HG03175 (cell line): Measurements from ENCODE around the gene CAMKMT.

Experiments used
- ATAC-seq: cut with Tn5 transposase; IDR thresholded peaks from one replicate; pipeline ENCODE4 v1.9.1; 2021; ENCODE audit warnings: mild to moderate bottlenecking, moderate library complexity; ENCODE audit not compliant: unreplicated experiment

Gene CAMKMT

GRCh38 chr2:44547718-44548117 lies 186.0 kb downstream of the CAMKMT start:
- ATAC-seq = no peak

DNA sequence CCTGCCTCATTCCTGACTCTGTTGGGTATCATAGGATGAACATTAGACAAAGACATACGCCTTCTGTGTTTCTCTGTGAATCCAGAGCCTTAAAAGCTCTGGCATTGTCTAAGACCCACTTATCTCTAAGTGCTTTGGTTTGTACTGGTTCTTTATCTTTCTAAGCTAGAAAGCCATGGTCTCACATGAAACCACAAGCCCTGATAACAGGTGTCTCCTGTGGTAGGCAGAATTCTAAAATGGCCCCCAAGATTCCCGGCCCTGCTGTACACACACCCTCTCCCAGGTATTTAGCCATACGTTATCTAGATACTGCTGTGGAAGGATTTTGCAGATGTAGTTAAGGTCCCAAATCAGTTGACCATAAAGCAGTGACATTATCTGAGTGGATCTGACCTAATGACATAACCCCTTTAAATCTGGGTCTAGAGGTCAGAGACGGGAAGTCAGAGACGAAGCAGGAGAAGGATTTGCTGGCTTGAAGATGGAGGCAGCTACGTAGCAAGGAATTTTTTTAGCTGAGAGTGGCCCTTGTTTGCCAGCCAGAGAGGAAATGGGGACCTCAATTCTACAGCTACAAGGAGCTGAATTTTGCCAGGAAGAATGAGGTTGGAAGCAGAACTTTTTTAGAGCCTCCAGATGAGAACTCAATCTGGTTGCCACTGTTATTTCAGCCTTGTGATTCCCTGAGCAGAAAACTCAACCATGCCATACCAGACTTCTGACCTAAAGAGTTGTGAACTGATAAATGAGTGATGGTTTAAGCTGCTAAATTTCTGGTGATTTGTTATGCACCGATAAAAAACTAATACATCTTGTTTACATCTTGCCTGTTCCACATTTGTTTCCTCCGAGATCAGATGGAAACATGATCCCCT lies 186.7 kb downstream of the CAMKMT start:
- ATAC-seq = no peak

DNA sequence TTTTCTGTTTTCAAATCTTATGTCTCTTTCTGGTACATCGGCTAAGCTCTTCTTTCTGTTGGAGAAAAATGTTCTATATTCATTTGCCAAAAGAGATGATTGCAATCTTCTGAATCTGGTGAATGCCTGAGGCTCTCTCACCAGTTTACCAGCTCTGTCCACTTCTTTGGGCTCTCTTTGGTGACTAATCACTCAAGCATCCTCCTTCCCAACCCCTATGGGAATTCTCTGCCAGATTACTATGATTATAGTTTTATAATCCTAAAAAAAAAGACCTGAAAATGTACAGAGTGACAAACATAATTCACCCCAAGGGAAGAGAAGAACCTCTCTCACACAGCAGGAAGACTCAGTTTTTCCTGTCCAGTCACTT lies 187.3 kb downstream of the CAMKMT start:
- ATAC-seq = no peak

- no peak for ATAC-seq
Observed at GRCh38 chr2:44549856-44550255, 188.1 kb downstream of the CAMKMT start.

DNA sequence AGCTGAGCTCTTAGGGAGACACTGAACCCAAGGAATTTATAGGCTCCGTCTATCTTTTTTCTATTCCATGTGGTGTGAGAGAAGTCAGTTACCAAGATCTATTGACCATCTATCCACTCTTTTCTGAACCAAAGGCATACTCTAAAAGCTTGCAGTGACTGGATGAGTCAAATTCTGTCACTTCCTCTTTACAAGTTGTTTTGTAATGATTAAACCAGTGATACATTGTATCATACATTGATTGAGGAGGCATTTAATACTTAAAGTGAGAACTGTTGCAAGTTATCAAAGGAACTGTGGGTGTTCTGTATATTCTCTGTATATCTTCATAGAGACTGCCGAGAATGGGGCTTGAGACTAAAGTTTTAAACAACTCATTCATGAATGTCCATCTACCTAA lies 188.8 kb downstream of the CAMKMT start:
- ATAC-seq = peak; percentile 70

GRCh38 chr2:44551497-44551896 lies 189.8 kb downstream of the CAMKMT start:
- ATAC-seq = no peak

- ATAC-seq = no peak
Observed at GRCh38 chr2:44553456-44553855, 191.7 kb downstream of the CAMKMT start.

DNA sequence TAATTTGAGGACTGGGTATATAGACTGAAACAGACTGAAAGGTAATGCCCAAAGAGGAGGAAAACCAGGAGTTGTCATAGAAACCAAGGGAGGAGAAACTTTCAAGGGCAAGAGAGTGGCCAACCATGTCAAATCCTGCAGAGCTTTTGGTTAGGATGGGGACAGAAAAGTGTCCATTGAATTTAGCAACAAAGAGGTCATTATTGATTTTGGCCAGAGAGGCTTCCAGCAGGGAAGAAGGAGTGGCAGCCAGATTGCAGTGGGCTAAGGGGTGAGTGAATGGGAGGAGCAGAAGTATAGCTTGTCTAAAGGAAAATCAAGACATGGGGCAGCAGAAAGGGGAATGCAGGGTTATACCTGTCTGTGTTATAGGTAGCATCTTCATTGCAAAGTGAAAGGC lies 194.0 kb downstream of the CAMKMT start:
- no peak for ATAC-seq

- no peak for ATAC-seq
Observed at GRCh38 chr2:44559108-44559507, 197.4 kb downstream of the CAMKMT start.

DNA sequence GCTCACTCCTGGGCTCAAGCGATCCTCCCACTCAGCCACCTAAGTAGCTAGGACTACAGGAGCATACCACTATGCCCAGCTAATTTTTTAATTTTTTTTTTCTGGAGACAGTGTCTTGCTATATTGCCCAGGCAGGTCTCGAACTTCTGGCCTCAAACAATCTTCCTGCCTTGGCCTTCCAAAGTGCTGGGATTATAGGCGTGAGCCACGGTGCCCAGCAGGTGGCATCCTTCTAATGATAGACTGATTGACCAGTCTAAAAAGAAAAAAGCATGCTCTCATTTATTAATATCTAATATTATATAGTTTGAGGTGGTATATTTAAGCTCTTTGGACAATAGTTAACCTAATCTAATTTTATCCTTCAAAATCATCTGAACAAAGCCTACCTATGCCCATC lies 198.6 kb downstream of the CAMKMT start:
- no peak for ATAC-seq

DNA sequence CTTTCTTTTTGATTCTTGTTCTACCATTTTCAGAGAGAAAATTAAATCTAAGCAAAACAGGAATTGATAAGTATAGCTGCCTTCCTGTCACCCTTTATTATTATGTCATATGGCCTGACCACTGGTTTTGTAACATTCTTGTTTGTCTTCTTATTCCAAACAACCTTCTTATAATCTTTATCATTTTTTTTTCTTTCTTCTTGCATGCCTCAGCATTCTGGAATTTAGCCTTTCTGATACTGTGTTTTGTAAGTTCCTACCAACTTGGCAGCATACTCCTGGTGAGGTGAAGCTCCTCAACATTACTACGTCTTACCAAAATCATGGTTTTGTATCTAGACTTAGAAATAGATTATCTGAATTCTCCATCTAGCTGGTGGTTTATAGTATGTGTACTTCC lies 199.2 kb downstream of the CAMKMT start:
- ATAC-seq = no peak

DNA sequence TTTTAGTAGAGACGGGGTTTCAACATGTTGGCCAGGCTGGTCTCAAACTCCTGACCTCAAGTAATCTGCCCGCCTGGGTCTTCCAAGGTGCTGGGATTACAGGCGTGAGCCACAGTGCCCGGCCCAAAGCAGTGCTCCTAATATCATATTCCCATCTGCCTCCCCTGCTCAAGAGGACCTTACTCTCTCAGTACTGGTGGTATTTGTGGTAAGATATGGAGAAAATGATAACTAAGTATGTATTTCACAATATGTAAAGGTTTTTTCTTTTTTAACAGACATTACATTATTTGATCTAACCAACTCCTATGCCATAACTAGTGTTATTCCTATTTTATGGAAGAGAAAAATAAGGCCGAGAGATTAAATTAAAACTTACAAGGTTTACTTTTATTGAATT lies 201.0 kb downstream of the CAMKMT start:
- no peak for ATAC-seq

- ATAC-seq = no peak
Observed at GRCh38 chr2:44564752-44565151, 203.0 kb downstream of the CAMKMT start.

DNA sequence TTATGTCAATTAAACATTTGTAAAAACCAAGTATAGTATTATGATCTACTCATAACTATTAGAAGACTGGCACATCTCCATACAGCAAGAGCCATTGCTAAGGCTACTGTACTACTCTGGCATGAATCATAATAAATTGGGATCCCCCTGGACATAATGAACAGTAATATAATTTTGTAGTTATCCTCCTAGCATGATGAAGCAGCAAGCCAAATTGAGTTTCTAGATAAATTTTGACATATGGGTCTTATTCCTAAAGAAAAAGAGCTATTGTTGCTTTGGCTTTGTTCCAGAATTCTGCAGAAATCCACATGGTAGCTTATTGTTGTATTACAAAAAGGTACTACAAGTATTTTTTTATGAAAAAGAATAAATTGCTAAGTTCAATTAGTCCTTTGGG lies 204.3 kb downstream of the CAMKMT start:
- ATAC-seq = no peak

- ATAC-seq = no peak
Observed at GRCh38 chr2:44569491-44569890, 207.7 kb downstream of the CAMKMT start.

DNA sequence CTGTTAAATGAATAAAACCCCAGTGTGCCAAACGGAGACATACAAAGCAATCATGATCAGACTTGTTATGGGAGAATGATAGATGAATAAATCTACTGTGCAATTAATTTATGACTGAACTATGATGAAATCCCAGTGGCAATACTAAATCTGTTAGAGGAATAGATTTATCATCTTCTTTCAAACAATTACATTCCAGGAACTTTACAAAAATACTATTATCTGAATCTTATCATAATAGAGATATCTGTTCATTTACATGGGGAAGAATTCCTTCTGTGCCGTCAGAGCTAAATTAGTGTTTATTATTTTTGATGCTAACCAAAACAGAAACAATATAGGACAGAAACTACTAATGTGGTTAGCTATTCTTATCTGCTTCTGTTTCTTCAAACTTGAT lies 208.5 kb downstream of the CAMKMT start:
- no peak for ATAC-seq

DNA sequence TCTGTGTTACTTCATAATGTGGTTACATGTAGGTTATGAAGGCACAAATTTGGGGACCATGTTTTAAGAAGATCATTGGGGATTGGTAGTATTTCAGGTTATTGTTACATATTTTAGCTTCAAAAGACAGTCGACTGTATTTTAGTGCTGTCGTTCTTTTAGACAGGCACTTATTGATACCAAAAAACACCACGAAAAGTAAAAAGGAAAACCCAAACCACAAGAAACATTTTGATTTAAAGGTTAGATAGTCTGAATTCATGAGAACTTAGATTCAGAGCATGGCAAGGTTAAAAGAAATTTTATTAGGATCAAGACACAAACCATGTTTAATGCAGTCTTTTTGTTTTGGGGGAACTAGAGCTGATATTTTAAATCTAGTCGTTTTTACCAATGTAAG lies 209.0 kb downstream of the CAMKMT start:
- ATAC-seq = no peak

DNA sequence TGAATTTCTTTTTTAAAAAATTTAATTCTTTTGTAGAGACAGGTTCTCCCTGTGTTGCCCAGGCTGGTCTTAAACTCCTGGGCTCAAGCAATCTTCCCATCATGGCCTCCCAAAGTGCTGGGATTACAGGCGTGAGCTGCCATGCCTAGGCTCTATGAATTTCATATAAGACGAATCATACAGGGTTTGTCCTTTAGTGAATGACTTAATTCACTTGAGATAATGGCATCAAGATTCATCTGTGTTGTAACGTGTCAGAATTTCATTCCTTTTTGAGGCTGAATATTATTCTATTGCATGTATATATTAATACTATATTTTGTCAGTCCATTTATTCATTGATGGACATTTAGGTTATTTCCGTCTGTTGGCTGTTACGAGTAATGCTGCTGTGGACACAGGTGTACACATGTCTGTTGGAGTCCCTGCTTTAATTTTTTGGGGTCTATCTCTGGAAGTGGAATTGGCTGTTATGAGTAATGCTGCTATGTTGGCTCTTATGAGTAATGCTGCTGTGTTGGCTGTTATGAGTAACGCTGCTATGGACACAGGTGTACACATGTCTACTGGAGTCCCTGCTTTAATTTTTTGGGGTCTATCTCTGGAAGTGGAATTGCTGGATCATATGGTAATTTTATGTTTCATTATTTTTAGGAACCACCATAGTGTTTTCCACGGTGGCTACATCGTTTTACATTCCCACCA lies 210.6 kb downstream of the CAMKMT start:
- no peak for ATAC-seq

DNA sequence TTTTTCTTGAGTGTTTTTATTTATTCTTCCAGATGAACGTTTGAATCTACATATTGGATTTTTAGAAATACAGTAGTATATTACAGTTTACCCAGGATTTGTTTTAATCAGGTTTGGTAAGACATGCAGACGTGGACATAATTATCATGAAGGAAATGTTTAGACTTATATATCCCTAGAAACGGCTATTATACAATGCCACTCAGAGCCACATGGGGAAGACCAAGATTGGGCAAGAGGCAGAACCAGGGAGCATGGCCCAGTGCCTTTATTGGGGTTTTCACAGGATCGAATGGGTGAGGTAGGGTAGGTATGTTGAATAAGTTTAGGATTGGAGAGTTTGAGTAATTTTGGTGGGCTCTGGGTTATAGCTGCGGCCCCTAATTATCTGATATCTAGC lies 212.2 kb downstream of the CAMKMT start:
- no peak for ATAC-seq

DNA sequence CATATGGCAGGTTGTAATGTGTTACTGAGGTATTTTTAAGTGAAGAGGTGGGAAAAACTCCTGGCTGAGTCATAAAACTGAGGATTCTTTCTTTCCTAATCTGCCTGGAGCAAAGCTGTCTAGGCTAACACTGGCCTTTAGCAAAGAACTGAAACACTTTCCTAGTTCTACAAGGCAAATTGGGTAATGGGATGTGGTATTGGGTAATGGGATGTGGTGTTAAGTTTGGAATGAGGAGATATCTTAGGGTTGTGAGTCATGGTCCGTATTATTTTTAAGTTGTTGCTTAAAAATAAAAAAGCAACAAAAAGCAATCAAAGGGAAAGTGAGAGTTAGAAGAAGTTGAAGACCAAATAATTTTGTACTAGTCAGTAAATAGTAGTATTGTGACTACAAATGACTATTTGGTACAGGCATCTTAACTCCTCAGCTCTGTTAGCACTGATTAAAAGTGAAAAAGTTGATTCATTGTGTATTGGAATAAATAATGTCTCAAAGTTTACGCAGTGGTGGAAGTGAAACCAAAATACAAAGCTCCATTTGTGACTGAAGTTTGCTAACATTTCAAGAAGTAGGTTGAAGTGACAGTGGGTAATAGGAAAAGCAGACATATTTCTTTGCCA lies 216.8 kb downstream of the CAMKMT start:
- ATAC-seq = no peak

DNA sequence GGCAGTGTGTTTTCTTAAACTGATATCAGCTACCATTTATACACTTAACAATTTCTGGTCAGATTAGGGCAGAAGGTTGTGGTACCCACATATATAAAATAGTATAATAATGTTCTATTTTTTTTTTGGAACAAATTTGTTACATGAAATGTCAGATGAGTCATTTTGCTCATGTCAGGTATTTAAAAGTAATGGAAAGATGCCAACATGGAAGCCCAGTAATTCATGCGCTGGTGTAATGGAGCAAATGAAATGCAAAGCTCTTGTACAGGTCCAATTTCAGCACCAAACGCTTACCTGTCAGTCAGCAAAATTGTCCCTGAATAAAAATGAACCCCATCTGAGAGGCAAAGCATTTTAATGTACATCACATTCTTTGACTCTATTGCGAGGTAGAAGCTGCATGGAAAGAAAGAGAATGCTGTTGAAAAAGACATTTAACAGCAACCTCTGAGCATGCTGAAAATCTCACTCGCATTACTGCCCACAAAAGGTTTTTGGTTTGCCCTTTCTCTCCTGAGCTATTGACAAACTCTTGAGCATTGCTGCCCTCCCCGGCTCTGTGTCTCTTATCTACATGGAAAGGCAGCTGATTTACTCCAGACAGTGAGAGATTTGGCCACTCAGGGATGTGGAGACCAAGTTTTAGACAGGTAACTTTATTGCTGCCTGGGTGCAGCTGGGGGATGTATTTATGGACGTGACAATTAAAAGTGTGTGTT lies 217.5 kb downstream of the CAMKMT start:
- no peak for ATAC-seq
